Measurements from ENCODE around the gene CTNNA2.

The CTNNA2 gene

DNA sequence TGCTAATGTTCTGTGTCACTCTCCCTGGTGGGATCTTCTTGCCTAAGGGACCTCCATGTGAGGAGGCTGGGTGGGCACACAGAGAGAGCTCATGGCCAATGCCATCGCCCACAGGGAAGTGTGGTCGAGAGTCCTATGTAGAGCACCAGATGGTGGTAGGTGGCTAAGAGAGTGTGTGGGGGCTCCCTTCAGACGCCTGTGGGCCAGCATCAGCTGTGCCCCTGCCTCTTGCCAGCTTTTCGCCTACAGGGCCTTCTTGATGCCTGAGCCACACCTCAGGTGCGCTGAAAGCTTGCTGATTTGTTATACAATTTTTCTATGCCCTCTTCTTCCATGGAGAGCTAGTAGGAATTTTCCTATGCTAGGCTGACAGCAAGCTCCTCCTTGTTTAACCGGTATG, 753.4 kb downstream of the CTNNA2 start:
- DNase-seq (ENCODE audit: low read depth in 2 of 2), result no peak
- no peak overlapping the region for H3K4me3 ChIP-seq (replicated peaks in 1 of 2; ENCODE audit: low read depth in 2 of 2, low read length in 2 of 2)
- TF ChIP-seq, protein P1, sequence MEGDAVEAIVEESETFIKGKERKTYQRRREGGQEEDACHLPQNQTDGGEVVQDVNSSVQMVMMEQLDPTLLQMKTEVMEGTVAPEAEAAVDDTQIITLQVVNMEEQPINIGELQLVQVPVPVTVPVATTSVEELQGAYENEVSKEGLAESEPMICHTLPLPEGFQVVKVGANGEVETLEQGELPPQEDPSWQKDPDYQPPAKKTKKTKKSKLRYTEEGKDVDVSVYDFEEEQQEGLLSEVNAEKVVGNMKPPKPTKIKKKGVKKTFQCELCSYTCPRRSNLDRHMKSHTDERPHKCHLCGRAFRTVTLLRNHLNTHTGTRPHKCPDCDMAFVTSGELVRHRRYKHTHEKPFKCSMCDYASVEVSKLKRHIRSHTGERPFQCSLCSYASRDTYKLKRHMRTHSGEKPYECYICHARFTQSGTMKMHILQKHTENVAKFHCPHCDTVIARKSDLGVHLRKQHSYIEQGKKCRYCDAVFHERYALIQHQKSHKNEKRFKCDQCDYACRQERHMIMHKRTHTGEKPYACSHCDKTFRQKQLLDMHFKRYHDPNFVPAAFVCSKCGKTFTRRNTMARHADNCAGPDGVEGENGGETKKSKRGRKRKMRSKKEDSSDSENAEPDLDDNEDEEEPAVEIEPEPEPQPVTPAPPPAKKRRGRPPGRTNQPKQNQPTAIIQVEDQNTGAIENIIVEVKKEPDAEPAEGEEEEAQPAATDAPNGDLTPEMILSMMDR (IDR thresholded peaks at IDR 0.05; ENCODE audit: low read depth, low read length), result no peak

DNA sequence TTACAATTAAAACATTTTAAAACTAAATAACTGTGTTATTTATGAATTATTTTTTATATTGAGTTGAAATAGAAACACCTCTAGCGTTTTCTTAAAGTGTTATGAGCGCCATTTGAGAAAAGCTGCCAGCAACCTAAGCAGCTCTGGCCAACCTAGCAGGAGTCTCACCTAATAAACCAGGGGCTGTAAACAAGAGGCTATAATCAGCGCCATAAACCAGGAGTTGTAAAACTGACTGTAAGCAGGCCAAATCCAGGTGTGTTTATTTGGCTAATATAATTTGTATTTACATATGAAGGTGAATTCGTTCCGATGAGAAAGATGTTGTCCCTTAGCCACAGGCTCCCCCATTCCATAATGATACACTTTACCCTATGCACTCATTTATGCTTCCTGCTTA, 757.0 kb downstream of the CTNNA2 start:
- TF ChIP-seq, protein P1 (IDR thresholded peaks at IDR 0.05; ENCODE audit: low read depth, low read length), result no peak
- DNase-seq (ENCODE audit: low read depth in 2 of 2), result no peak
- H3K4me3 ChIP-seq (replicated peaks in 1 of 2; ENCODE audit: low read depth in 2 of 2, low read length in 2 of 2), result no peak overlapping the region

DNA sequence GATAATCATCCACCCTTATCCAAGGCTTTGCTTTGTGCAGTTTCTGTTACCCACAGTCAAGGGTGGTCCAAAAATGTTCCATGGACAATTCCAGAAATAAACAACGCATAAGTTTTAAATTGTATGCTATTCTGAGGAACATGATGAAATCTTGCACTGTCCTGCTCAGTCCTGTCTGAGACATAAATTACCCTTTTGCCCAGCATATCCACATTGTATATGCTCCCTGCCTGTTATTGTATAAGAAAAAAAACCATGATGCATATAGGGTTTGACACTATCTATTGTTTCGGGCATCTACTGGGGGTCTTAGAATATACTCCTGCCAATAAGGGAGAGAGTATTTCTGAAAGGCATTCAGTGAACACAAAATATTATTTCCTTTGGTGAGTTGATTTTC, 767.7 kb downstream of the CTNNA2 start:
- no peak for DNase-seq (ENCODE audit: low read depth in 2 of 2)
- TF ChIP-seq, protein P1 (IDR thresholded peaks at IDR 0.05; ENCODE audit: low read depth, low read length), result no peak
- no peak overlapping the region for H3K4me3 ChIP-seq (replicated peaks in 1 of 2; ENCODE audit: low read depth in 2 of 2, low read length in 2 of 2)

DNA sequence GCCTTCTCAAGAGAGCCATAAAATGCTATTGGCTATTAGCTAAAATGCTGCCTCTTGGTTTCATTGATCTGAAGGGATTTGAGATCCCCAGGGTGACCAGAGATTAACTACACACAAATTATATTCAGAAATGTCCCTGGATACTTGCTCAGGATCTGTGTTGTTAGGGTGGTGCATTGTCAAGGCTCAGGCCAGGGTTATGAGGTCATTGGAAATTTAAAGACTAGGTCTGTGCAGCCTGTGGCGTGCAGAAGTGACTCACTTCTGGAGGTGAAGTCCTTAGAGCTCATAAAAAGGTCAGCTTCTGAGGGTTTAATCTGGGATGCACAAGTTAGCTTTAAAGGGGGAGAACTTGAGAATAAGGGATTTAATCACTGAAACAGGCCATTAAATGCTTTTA, 768.2 kb downstream of the CTNNA2 start:
- DNase-seq (ENCODE audit: low read depth in 2 of 2), result no peak
- TF ChIP-seq, protein P1 (IDR thresholded peaks at IDR 0.05; ENCODE audit: low read depth, low read length), result no peak
- no peak overlapping the region for H3K4me3 ChIP-seq (replicated peaks in 1 of 2; ENCODE audit: low read depth in 2 of 2, low read length in 2 of 2)

DNA sequence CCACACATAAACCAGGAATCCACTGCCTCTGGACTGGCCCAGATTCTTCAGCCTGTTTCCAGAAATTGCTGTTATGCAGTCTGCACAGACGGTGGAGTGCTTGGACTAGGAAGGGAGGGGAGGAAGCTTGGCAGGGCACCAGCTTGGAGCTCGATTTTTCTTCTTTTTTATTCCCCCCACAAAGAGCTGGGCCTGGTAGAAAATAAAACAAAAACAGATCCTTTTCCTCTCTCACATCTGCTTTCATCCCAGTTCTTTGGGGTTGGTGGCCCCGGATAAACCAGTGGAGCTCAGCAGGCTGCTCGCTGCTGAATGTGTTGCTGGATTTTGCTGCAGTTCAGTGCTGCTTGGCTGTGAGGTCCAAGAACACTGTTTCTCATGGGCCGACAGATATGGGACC, 775.7 kb downstream of the CTNNA2 start:
- TF ChIP-seq, protein P1 (IDR thresholded peaks at IDR 0.05; ENCODE audit: low read depth, low read length), result no peak
- no peak overlapping the region for H3K4me3 ChIP-seq (replicated peaks in 1 of 2; ENCODE audit: low read depth in 2 of 2, low read length in 2 of 2)
- DNase-seq (ENCODE audit: low read depth in 2 of 2), result peak in 1 of 2 donors; percentile 8

DNA sequence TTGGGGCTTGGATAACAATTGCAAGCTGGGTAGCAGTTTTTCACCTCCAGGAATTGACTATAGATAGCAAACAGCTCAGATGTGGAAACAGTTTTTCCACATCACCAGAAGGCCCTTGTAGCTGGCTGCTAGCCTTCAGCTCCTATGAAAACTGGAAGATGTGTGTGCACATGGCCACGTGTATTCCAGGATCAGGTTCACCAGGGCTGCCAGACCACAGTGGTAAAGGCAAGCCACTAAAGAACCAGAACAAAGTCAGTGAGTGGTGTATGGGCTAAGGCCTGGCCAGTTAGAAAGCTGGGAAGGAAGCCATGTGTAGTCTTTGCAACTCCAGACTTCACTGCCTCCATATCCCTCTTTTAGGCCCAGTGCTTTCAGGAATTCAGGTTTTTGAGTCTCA, 778.8 kb downstream of the CTNNA2 start:
- H3K4me3 ChIP-seq (replicated peaks in 1 of 2; ENCODE audit: low read depth in 2 of 2, low read length in 2 of 2), result no peak overlapping the region
- TF ChIP-seq, protein P1 (IDR thresholded peaks at IDR 0.05; ENCODE audit: low read depth, low read length), result no peak
- DNase-seq (ENCODE audit: low read depth in 2 of 2), result no peak

DNA sequence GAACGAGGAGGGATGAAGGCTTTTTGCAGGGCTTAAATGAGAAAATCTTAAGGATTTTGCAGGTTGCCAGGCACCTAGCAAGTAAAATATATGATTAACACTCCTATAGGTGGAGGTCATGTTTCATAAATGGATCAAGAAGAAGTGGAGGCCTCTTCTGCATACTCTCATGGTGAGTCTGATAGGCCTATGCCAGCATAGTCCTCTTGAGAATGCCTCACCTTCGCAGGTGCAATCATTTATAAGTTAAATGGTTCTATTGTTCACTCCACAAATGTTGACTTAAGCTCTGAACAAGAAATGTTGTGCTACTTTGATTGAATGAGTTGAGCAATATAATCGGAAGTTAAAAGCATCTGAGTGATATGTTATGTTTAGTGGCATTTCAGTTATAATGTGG, 779.6 kb downstream of the CTNNA2 start:
- TF ChIP-seq, protein P1 (IDR thresholded peaks at IDR 0.05; ENCODE audit: low read depth, low read length), result no peak
- no peak for DNase-seq (ENCODE audit: low read depth in 2 of 2)
- H3K4me3 ChIP-seq (replicated peaks in 1 of 2; ENCODE audit: low read depth in 2 of 2, low read length in 2 of 2), result no peak overlapping the region

Measured in cardiac fibroblast (primary cell).